ENCODE measurements around the gene PIK3AP1.

PIK3AP1 gene

GRCh38 chr10:96663797-96664196 lies 56.5 kb downstream of the PIK3AP1 start:
- no peak for TF ChIP-seq CTCF (IDR thresholded peaks at IDR 0.05; ENCODE audit: low read depth, low read length)
- no peak overlapping the region for H3K4me3 ChIP-seq (ENCODE audit: low read depth, low read length)

- no peak overlapping the region for H3K4me3 ChIP-seq (ENCODE audit: low read depth, low read length)
- TF ChIP-seq CTCF (IDR thresholded peaks at IDR 0.05; ENCODE audit: low read depth, low read length): no peak
Observed at GRCh38 chr10:96661632-96662031, 58.7 kb downstream of the PIK3AP1 start.

- H3K4me3 ChIP-seq (ENCODE audit: low read depth, low read length): no peak overlapping the region
- no peak for TF ChIP-seq CTCF (IDR thresholded peaks at IDR 0.05; ENCODE audit: low read depth, low read length)
Observed at GRCh38 chr10:96660297-96660696, 60.0 kb downstream of the PIK3AP1 start.

GRCh38 chr10:96658844-96659243 lies 61.5 kb downstream of the PIK3AP1 start:
- H3K4me3 ChIP-seq (ENCODE audit: low read depth, low read length): no peak overlapping the region
- TF ChIP-seq CTCF (IDR thresholded peaks at IDR 0.05; ENCODE audit: low read depth, low read length): no peak

- no peak for TF ChIP-seq CTCF (IDR thresholded peaks at IDR 0.05; ENCODE audit: low read depth, low read length)
- H3K4me3 ChIP-seq (ENCODE audit: low read depth, low read length): no peak overlapping the region
Observed at GRCh38 chr10:96657385-96657784, 62.9 kb downstream of the PIK3AP1 start.

GRCh38 chr10:96656839-96657238 lies 63.5 kb downstream of the PIK3AP1 start:
- H3K4me3 ChIP-seq (ENCODE audit: low read depth, low read length): no peak overlapping the region
- no peak for TF ChIP-seq CTCF (IDR thresholded peaks at IDR 0.05; ENCODE audit: low read depth, low read length)

GRCh38 chr10:96656198-96656577 lies 64.1 kb downstream of the PIK3AP1 start:
- no peak for TF ChIP-seq CTCF (IDR thresholded peaks at IDR 0.05; ENCODE audit: low read depth, low read length)
- no peak overlapping the region for H3K4me3 ChIP-seq (ENCODE audit: low read depth, low read length)

All from WI38 (cell line).